SK-N-SH (cell line): ENCODE measurements around the gene OSBP2.

ENCODE experiments used
- CTCF ChIP-seq: fragments of 200-600 bp; sonication (generic); IDR thresholded peaks from 2 replicates; pipeline ENCODE4 v1.6.1; 2017; ENCODE audit warnings: antibody characterized with exemption, mild to moderate bottlenecking, moderate library complexity
- POLR2AphosphoS5 ChIP-seq: IDR thresholded peaks from 2 replicates; pipeline ENCODE4 v1.6.1; 2012; ENCODE audit warnings: low read depth, low read length
- RAD21 ChIP-seq: IDR thresholded peaks from 2 replicates; pipeline ENCODE4 v1.6.1; 2012; ENCODE audit warnings: mild to moderate bottlenecking, low read length
- SMC3 ChIP-seq: IDR thresholded peaks from 2 replicates; pipeline ENCODE4 v1.6.1; 2012; ENCODE audit warnings: low read depth, low read length, improper control_type of control experiment

DNA sequence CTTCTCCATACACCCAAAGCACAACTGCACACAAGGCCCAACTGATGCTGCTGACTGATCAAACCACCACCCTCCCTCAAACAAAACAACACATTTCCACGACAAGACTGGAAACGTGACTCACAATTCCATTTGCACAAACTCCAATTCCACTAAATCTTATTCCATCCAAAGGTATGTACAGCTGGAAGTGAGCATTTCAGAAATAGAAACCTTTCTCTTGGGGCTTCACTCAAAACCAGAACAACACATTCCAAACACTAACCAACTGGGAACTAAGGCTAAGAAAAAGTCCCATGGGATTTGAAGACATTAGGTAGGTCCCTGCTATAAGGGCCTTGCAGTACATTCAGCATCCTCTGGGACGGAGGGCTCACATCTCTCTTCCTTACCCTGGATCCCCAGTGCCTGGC, 254.3 kb downstream of the OSBP2 start:
- no peak for TF ChIP-seq CTCF
- no peak for TF ChIP-seq POLR2AphosphoS5
- no peak for TF ChIP-seq RAD21
- TF ChIP-seq SMC3: no peak
